CD14-positive monocyte (primary cell): ENCODE results near the gene APP. TPM values are rescaled to one million over a fixed set of nuclear protein-coding genes. Genes with fewer than 3 reads are reported as not detected.
"Not testable (repeated sequence)": the region's sequence is repeated elsewhere in the genome, so short reads cannot be mapped to it uniquely, and the experiment has no call there.

Experiments
- DNase-seq, 3 donors: peaks; one replicate each; pipeline ENCODE4 v3.0.0-alpha.2; 2011 to 2022
- H2AFZ ChIP-seq: 2 replicates; pipeline ENCODE4 v1.6.0; 2012; ENCODE audit warnings: mild to moderate bottlenecking, low read depth, low read length, inconsistent platforms; ENCODE audit not compliant: insufficient read depth, poor library complexity, severe bottlenecking
- H3K27ac ChIP-seq, 2 donors: 1 replicate in 1 of 2; 2 replicates in 1 of 2; pipeline ENCODE4 v1.5.1; 2012 to 2013; ENCODE audit warnings: low read length in 2 of 2, control low read depth in 1 of 2, inconsistent platforms in 1 of 2, low read depth in 1 of 2, mild to moderate bottlenecking in 1 of 2
- H3K27me3 ChIP-seq, 2 donors: one replicate each; pipeline versions ENCODE4 v1.6.0 to v1.6.1; 2011 to 2013; ENCODE audit warnings: low read length in 2 of 2; ENCODE audit not compliant: control insufficient read depth in 2 of 2, insufficient read depth in 2 of 2
- H3K36me3 ChIP-seq, 2 donors: replicated peaks in 1 of 2; 1 replicate in 1 of 2; 2 replicates in 1 of 2; pipeline versions ENCODE4 v1.5.1 to v1.6.1; 2012 to 2013; ENCODE audit warnings: low read length in 2 of 2, control low read depth in 1 of 2, inconsistent platforms in 1 of 2, mild to moderate bottlenecking in 1 of 2; ENCODE audit not compliant: insufficient read depth in 2 of 2, control insufficient read depth in 1 of 2
- H3K4me1 ChIP-seq, 2 donors: 1 replicate in 1 of 2; 2 replicates in 1 of 2; pipeline versions ENCODE4 v1.5.1 to v1.6.1; 2012 to 2013; ENCODE audit warnings: low read length in 2 of 2, control low read depth in 1 of 2, inconsistent platforms in 1 of 2, mild to moderate bottlenecking in 1 of 2, moderate library complexity in 1 of 2; ENCODE audit not compliant: insufficient read depth in 2 of 2, control insufficient read depth in 1 of 2
- H3K4me2 ChIP-seq: replicated peaks from 2 replicates; pipeline ENCODE3; 2012; ENCODE audit warnings: low read length, moderate library complexity, mild to moderate bottlenecking; ENCODE audit not compliant: poor library complexity, severe bottlenecking; ENCODE audit errors: extremely low read depth
- H3K4me3 ChIP-seq, 3 experiments: fragments of 200-600 bp in 1 of 3; sonication (generic) in 1 of 3; replicated peaks in 1 of 3; 1 replicate in 2 of 3; 2 replicates in 1 of 3; pipeline ENCODE4 v1.5.1; 2011 to 2013; ENCODE audit warnings: low read length in 3 of 3, mild to moderate bottlenecking in 3 of 3, control low read depth in 2 of 3, low read depth in 2 of 3, inconsistent platforms in 1 of 3, moderate library complexity in 1 of 3
- H3K79me2 ChIP-seq: 2 replicates; pipeline ENCODE4 v1.6.0; 2012; ENCODE audit warnings: mild to moderate bottlenecking, control low read depth, inconsistent platforms, low read length, moderate library complexity; ENCODE audit not compliant: insufficient read depth
- H3K9ac ChIP-seq: 2 replicates; pipeline ENCODE4 v1.6.0; 2017; ENCODE audit warnings: low read length, mild to moderate bottlenecking; ENCODE audit not compliant: insufficient read depth, poor library complexity, severe bottlenecking
- H3K9me3 ChIP-seq, 2 donors: replicated peaks in 1 of 2; 1 replicate in 1 of 2; 2 replicates in 1 of 2; pipeline versions ENCODE4 v1.5.1 to v1.6.1; 2012 to 2013; ENCODE audit warnings: low read length in 2 of 2, control low read depth in 1 of 2; ENCODE audit not compliant: control insufficient read depth in 1 of 2, insufficient read depth in 1 of 2
- H4K20me1 ChIP-seq: 2 replicates; pipeline ENCODE4 v1.6.0; 2012; ENCODE audit warnings: mild to moderate bottlenecking, low read length, control low read depth, moderate library complexity; ENCODE audit not compliant: insufficient read depth
- H3K27ac Mint-ChIP-seq, 7 donors: one replicate each; pipeline ENCODE4 v1.8.0; 2020; ENCODE audit warnings: mild to moderate bottlenecking in 7 of 7, mixed read lengths in 7 of 7, moderate library complexity in 6 of 7, inconsistent platforms in 2 of 7
- H3K27me3 Mint-ChIP-seq, 3 donors: one replicate each; pipeline ENCODE4 v1.8.0; 2021 to 2022; ENCODE audit warnings: low read depth in 3 of 3, mild to moderate bottlenecking in 3 of 3, mixed read lengths in 3 of 3, moderate library complexity in 3 of 3, inconsistent platforms in 1 of 3
- H3K36me3 Mint-ChIP-seq, 2 donors: one replicate each; pipeline ENCODE4 v1.8.0; 2020; ENCODE audit warnings: mixed read lengths in 2 of 2, inconsistent platforms in 1 of 2, mild to moderate bottlenecking in 1 of 2
- H3K4me1 Mint-ChIP-seq: one replicate; pipeline ENCODE4 v1.8.0; 2020; ENCODE audit warnings: mild to moderate bottlenecking, mixed read lengths
- H3K4me3 Mint-ChIP-seq, 2 donors: one replicate each; pipeline ENCODE4 v1.8.0; 2020; ENCODE audit warnings: mild to moderate bottlenecking in 2 of 2, mixed read lengths in 2 of 2, moderate library complexity in 1 of 2
- H3K9me3 Mint-ChIP-seq, 7 donors: one replicate each; pipeline ENCODE4 v1.8.0; 2020 to 2022; ENCODE audit warnings: mixed read lengths in 7 of 7, mild to moderate bottlenecking in 6 of 7, moderate library complexity in 6 of 7, inconsistent platforms in 2 of 7
- WGBS: methylation state at CpG from one replicate; pipeline ENCODE4 v1.1.5; 2013; ENCODE audit warnings: missing lambda C conversion rate; ENCODE audit not compliant: insufficient coverage; 5-methylcytosine and 5-hydroxymethylcytosine counted together
- intact Hi-C, 2 donors: fragments of 100-400 bp; cut with micrococcal nuclease; formaldehyde crosslinking; loops; one replicate each; pipeline versions ENCODE4 v1.15.0 to v1.15.1; 2023
- polyA plus RNA-seq, 3 donors: library from polyadenylated mRNA; depleted of rRNA in 1 of 3; unstranded in 2 of 3; stranded (reverse) in 1 of 3; fragments of 300-500 nt in 2 of 3; fragments of >200 nt in 1 of 3; fragmentation: Illumina TruSeq in 2 of 3; gene quantifications; 1 replicate in 2 of 3; 2 replicates in 1 of 3; pipeline ENCODE4 v1.2.3, GENCODE V29; 2012 to 2021
- TF ChIP-seq, protein P1 (sequence below): fragments of 200-600 bp; IDR thresholded peaks from one replicate; pipeline ENCODE4 v1.8.0; 2022; ENCODE audit warnings: antibody characterized with exemption, mild to moderate bottlenecking

Gene APP
- polyA plus RNA-seq, 3 donors = 28.0 to 118 (median 35.1) TPM

DNA sequence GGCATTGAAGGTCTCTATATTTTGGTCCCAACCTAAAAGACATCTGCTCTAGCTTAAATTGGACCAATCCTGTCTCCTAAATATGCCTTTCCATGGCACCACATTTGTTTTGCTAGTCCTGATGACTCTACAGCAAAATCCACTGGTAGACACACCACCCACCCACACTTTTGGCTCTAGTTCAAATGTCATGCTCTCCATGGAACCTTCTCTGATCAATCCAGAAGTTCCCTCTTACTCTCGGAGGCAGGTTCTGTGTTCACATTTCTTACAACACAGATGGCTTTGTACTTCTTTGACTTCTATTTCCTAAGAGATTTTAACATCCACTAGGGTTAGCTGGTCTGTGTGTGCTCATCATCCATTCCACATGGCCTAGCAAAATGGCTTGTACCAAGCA lies 151.3 kb downstream of the APP start:
- H3K4me3 ChIP-seq = no peak overlapping the region
- H3K36me3 Mint-ChIP-seq = peaks cover 25 to 40% of the 10 kb centered on the region in 2 donors
- H3K9me3 Mint-ChIP-seq = peaks cover 0 to 1% (median 0%) of the 10 kb centered on the region in 7 donors
- no peaks in the 10 kb centered on the region for H3K79me2 ChIP-seq
- peaks cover 20 to 43% of the 10 kb centered on the region in 2 donors for H3K36me3 ChIP-seq
- H3K4me2 ChIP-seq = no peak overlapping the region
- H3K27ac Mint-ChIP-seq = no peak overlapping the region
- no peak overlapping the region for H3K27ac ChIP-seq
- H4K20me1 ChIP-seq = no peaks in the 10 kb centered on the region
- intact Hi-C loops = no loop called here
- H3K9me3 ChIP-seq = no peaks in the 10 kb centered on the region
- TF ChIP-seq, protein P1, sequence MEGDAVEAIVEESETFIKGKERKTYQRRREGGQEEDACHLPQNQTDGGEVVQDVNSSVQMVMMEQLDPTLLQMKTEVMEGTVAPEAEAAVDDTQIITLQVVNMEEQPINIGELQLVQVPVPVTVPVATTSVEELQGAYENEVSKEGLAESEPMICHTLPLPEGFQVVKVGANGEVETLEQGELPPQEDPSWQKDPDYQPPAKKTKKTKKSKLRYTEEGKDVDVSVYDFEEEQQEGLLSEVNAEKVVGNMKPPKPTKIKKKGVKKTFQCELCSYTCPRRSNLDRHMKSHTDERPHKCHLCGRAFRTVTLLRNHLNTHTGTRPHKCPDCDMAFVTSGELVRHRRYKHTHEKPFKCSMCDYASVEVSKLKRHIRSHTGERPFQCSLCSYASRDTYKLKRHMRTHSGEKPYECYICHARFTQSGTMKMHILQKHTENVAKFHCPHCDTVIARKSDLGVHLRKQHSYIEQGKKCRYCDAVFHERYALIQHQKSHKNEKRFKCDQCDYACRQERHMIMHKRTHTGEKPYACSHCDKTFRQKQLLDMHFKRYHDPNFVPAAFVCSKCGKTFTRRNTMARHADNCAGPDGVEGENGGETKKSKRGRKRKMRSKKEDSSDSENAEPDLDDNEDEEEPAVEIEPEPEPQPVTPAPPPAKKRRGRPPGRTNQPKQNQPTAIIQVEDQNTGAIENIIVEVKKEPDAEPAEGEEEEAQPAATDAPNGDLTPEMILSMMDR = no peak
- no peak overlapping the region for H2AFZ ChIP-seq
- no CpG with 5 or more reads among the region's 1 CpG for WGBS
- H3K4me1 ChIP-seq = no peaks in the 10 kb centered on the region
- no peak for DNase-seq
- no peaks in the 10 kb centered on the region for H3K27me3 Mint-ChIP-seq
- no peak overlapping the region for H3K9ac ChIP-seq
- no peak overlapping the region for H3K4me3 Mint-ChIP-seq
- no peaks in the 10 kb centered on the region for H3K27me3 ChIP-seq
- no peaks in the 10 kb centered on the region for H3K4me1 Mint-ChIP-seq

- 100% methylated on average over 1 of the region's 4 CpGs for WGBS
- H3K27ac ChIP-seq = no peak overlapping the region
- Mint-ChIP-seq H3K9me3 (peaks cover 0 to 3% (median 0%) of the 10 kb centered on the region in 7 donors), H3K27me3 (no peaks in the 10 kb centered on the region), H3K27ac (peak overlapping the region in 2 of 7 donors; percentile 1 to 41), H3K36me3 (peaks cover 10 to 34% of the 10 kb centered on the region in 2 donors), H3K4me1 (no peaks in the 10 kb centered on the region), H3K4me3 (no peak overlapping the region)
- no peaks in the 10 kb centered on the region for H3K4me1 ChIP-seq
- H3K4me3 ChIP-seq = no peak overlapping the region
- H3K9me3 ChIP-seq = no peaks in the 10 kb centered on the region
- intact Hi-C loops = no loop called here
- H3K9ac ChIP-seq = no peak overlapping the region
- no peaks in the 10 kb centered on the region for H3K79me2 ChIP-seq
- TF ChIP-seq, protein P1 = no peak
- H3K4me2 ChIP-seq = no peak overlapping the region
- H4K20me1 ChIP-seq = no peaks in the 10 kb centered on the region
- H3K36me3 ChIP-seq = peaks cover 0 to 12% of the 10 kb centered on the region in 2 donors
- no peaks in the 10 kb centered on the region for H3K27me3 ChIP-seq
- H2AFZ ChIP-seq = no peak overlapping the region
- no peak for DNase-seq
Measured at GRCh38 chr21:26013970-26014369, 156.6 kb downstream of the APP start.

DNA sequence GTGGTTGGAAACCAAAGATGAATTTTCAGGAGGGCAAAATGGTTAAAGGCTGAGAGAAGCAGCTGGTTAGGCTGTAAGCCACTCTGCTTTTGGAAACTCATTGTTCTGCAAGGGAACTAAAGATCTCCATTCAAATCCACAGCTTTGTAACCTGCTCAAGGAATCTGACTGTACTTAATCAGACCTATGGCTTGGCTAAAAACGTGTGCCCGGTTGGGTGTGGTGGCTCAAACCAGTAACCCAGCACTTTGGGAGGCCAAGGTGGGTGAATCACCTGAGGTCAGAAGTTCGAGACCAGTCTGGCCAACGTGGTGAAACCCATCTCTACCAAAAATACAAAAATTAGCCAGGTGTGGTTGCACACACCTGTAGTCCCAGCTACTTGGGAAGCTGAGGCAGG lies 158.1 kb downstream of the APP start:
- WGBS = 94% methylated on average over 2 of the region's 4 CpGs
- H4K20me1 ChIP-seq, H3K27ac Mint-ChIP-seq, H3K79me2 ChIP-seq, H3K9me3 ChIP-seq, H3K27ac ChIP-seq, H3K4me2 ChIP-seq, H3K9me3 Mint-ChIP-seq, DNase-seq, H3K9ac ChIP-seq, H2AFZ ChIP-seq, H3K4me3 ChIP-seq, H3K27me3 ChIP-seq, H3K4me1 Mint-ChIP-seq, H3K4me3 Mint-ChIP-seq, intact Hi-C loops, H3K27me3 Mint-ChIP-seq, H3K4me1 ChIP-seq: not testable (repeated sequence)
- H3K36me3 Mint-ChIP-seq = peaks cover 10 to 33% of the 10 kb centered on the region in 2 donors
- peaks cover 0 to 12% of the 10 kb centered on the region in 2 donors for H3K36me3 ChIP-seq
